Gastroesophageal sphincter (tissue), 4 donors: Measurements from ENCODE around the gene RELCH. TPM values are rescaled to one million over a fixed set of nuclear protein-coding genes. Genes with fewer than 3 reads are reported as not detected.

ENCODE experiments used
- ATAC-seq: fragments of 150-250 bp; one replicate; pipeline ENCODE4 v1.9.1; 2016; ENCODE audit warnings: mild to moderate bottlenecking, moderate library complexity
- H3K27ac ChIP-seq, 4 donors: fragments of 200-600 bp; sonication (generic) in 3 of 4; 1 replicate in 3 of 4; 2 replicates in 1 of 4; pipeline ENCODE4 v1.5.1; 2016 to 2019
- H3K27me3 ChIP-seq: fragments of 200-600 bp; sonication (generic); one replicate; pipeline ENCODE4 v1.5.1; 2019
- H3K36me3 ChIP-seq, 2 donors: fragments of 200-600 bp; sonication (generic); one replicate each; pipeline ENCODE4 v1.5.1; 2019; ENCODE audit warnings: control low read depth in 1 of 2
- H3K4me1 ChIP-seq, 3 donors: fragments of 200-600 bp; sonication (generic); 1 replicate in 2 of 3; 2 replicates in 1 of 3; pipeline ENCODE4 v1.5.1; 2016 to 2019; ENCODE audit warnings: control low read depth in 2 of 3
- H3K4me3 ChIP-seq, 2 donors: fragments of 200-600 bp; sonication (generic); one replicate each; pipeline ENCODE4 v1.5.1; 2019; ENCODE audit warnings: mild to moderate bottlenecking in 1 of 2, moderate library complexity in 1 of 2
- H3K9me3 ChIP-seq, 3 donors: fragments of 200-600 bp; sonication (generic); one replicate each; pipeline ENCODE4 v1.5.1; 2017 to 2019; ENCODE audit warnings: control low read depth in 2 of 3
- CTCF ChIP-seq, 4 experiments: fragments of 200-600 bp in 2 of 4; fragments of 450-650 bp in 2 of 4; sonication (generic) in 1 of 4; IDR thresholded peaks; one replicate each; pipeline ENCODE4 v1.5.1; 2017 to 2019; ENCODE audit warnings: antibody characterized with exemption in 4 of 4, mild to moderate bottlenecking in 2 of 4, moderate library complexity in 2 of 4
- EP300 ChIP-seq: sonication (generic); formaldehyde crosslinking; IDR thresholded peaks from one replicate; pipeline ENCODE4 v1.6.1; 2017; ENCODE audit warnings: antibody characterized with exemption, mild to moderate bottlenecking
- POLR2A ChIP-seq, 2 donors: fragments of 450-650 bp; IDR thresholded peaks; one replicate each; pipeline ENCODE4 v1.6.1; 2017; ENCODE audit warnings: antibody characterized with exemption in 2 of 2, mild to moderate bottlenecking in 2 of 2, moderate library complexity in 1 of 2
- POLR2AphosphoS5 ChIP-seq: sonication (generic); formaldehyde crosslinking; IDR thresholded peaks from one replicate; pipeline ENCODE4 v1.6.1; 2017; ENCODE audit warnings: antibody characterized with exemption
- WGBS, 2 donors: methylation state at CpG; one replicate each; pipeline ENCODE4 v1.1.5; 2018; ENCODE audit warnings: low coverage in 1 of 2; 5-methylcytosine and 5-hydroxymethylcytosine counted together
- total RNA-seq, 4 donors: library from RNA; depleted of rRNA; stranded (reverse); fragments of >200 nt; gene quantifications; one replicate each; pipeline ENCODE4 v1.1.0, GENCODE V29; 2016

The RELCH gene
- total RNA-seq, 4 donors from 2014 or later, result 20.7 to 30.4 (median 27.4) TPM

DNA sequence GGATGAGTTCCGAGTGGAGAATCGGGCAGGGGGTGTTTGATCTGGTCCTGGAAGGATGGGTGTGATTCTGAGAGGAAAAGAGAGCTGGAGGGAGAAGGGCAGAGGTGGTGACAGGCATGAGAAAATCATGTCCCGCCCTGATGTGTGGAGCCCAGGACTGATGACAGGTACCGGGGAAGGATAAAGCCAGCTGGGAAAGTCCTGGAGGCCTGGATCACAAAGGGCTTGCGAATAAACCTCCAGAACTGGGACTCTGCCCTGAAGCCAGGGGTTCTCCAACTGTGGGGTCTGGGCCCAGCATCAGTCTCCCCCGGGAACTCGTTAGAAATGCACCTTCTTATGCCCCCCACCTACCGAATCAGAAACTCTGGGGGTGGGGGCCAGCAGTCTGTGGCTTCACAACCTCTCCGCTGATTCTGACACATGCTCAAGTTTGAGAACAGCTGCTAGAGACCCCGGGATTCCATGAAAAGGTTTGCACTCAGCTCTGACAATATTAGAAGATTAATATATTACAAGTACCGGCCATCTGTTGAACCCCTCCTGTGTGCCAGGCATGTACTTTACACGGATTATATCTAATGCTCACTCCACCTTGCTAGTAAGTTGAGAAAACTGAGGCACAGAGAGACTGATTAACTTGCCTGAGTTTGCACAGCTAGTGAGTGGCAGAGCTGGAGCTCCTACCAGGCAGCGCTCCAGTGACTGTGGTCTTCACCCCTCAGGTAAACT lies 146.1 kb downstream of the RELCH start:
- no peak for ATAC-seq
- peaks cover 0 to 5% (median 0%) of the 10 kb centered on the region in 3 donors for H3K4me1 ChIP-seq
- 62 to 69% methylated on average over 5 to 7 of the region's 13 CpGs for WGBS, 2 donors
- no peak overlapping the region for H3K27ac ChIP-seq
- peaks cover 63% of the 10 kb centered on the region for H3K27me3 ChIP-seq
- H3K36me3 ChIP-seq, result no peaks in the 10 kb centered on the region
- TF ChIP-seq POLR2AphosphoS5 (no peak), CTCF (IDR thresholded peaks at IDR 0.05) (no peak), POLR2A (IDR thresholded peaks at IDR 0.05) (no peak), EP300 (no peak)
- H3K9me3 ChIP-seq, result no peaks in the 10 kb centered on the region
- no peak overlapping the region for H3K4me3 ChIP-seq

- no peaks in the 10 kb centered on the region for H3K9me3 ChIP-seq
- TF ChIP-seq POLR2A (IDR thresholded peaks at IDR 0.05) (no peak), CTCF (IDR thresholded peaks at IDR 0.05) (no peak), POLR2AphosphoS5 (no peak), EP300 (no peak)
- 20 to 83% methylated on average over 1 to 6 of the region's 8 CpGs for WGBS, 2 donors
Measured at GRCh38 chr18:62334120-62334519, 147.1 kb downstream of the RELCH start.

DNA sequence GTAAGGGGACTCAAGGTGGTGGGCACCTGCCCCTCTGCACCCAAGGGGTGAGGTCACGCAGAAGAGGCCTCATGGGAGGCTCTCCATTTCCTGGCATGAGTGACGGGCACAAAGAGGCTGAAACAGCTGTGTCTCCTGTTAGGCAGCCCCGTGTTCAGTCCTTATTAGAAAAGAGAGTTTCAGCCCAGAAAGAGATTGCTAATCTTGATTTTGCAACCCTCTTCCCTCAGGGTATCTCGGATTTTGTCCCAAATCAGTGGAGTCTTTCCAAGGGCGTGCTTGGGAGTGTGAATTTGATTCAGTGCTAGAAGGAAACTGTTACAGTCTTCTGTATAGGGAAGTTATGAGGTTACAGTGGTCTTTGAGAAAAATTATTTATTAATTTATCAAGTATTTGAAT lies 148.4 kb downstream of the RELCH start:
- no peak overlapping the region for H3K4me3 ChIP-seq
- H3K27ac ChIP-seq, result no peak overlapping the region
- WGBS, 2 donors, result 78 to 91% methylated on average over 3 to 4 of the region's 5 CpGs
- ATAC-seq, result no peak
- no peaks in the 10 kb centered on the region for H3K9me3 ChIP-seq
- no peaks in the 10 kb centered on the region for H3K36me3 ChIP-seq
- peaks cover 0 to 5% (median 0%) of the 10 kb centered on the region in 3 donors for H3K4me1 ChIP-seq
- H3K27me3 ChIP-seq, result peaks cover 39% of the 10 kb centered on the region
- no peak for TF ChIP-seq POLR2A (IDR thresholded peaks at IDR 0.05)
- TF ChIP-seq POLR2AphosphoS5, result no peak
- TF ChIP-seq EP300, result no peak
- TF ChIP-seq CTCF (IDR thresholded peaks at IDR 0.05), result no peak

More at GRCh38 chr18:62334120-62334519, 147.1 kb downstream of the RELCH start:
- Histone ChIP-seq H3K27ac (no peak overlapping the region), H3K36me3 (no peaks in the 10 kb centered on the region), H3K27me3 (peaks cover 53% of the 10 kb centered on the region), H3K4me3 (no peak overlapping the region), H3K4me1 (peaks cover 0 to 5% (median 0%) of the 10 kb centered on the region in 3 donors)
- ATAC-seq, result no peak

GRCh38 chr18:62336618-62337017 lies 149.6 kb downstream of the RELCH start:
- 86 to 96% methylated on average over 4 to 5 of the region's 5 CpGs for WGBS, 2 donors
- no peaks in the 10 kb centered on the region for H3K9me3 ChIP-seq

More at GRCh38 chr18:62336618-62337017, 149.6 kb downstream of the RELCH start:
- Histone ChIP-seq H3K27me3 (peaks cover 28% of the 10 kb centered on the region), H3K27ac (no peak overlapping the region), H3K4me1 (peaks cover 0 to 1% (median 0%) of the 10 kb centered on the region in 3 donors), H3K4me3 (no peak overlapping the region), H3K36me3 (no peaks in the 10 kb centered on the region)
- no peak for ATAC-seq
- TF ChIP-seq CTCF (IDR thresholded peaks at IDR 0.05), result no peak
- TF ChIP-seq POLR2A (IDR thresholded peaks at IDR 0.05), result no peak
- TF ChIP-seq EP300, result no peak
- no peak for TF ChIP-seq POLR2AphosphoS5
